Natural killer cell treated with Interleukin-12 subunit alpha and Interleukin-12 subunit beta and Interleukin-15 and Interleukin-18, amount 100 ng/mL, for 72 hours (primary cell): ENCODE results near the gene GSE1. TPM values are rescaled to one million over a fixed set of nuclear protein-coding genes. Genes with fewer than 3 reads are reported as not detected.

Experiments used
- ATAC-seq, 2 donors: fragments of 150-1000 bp; cut with Tn5 transposase in 1 of 2; sonication (Bioruptor Pico), chemical (Tn5 transposase) in 1 of 2; 2 replicates each; pipeline ENCODE4 v1.10.0; 2021
- DNase-seq: peaks from one replicate; pipeline ENCODE4 v3.0.0; 2022; ENCODE audit warnings: low spot score
- H3K27ac Mint-ChIP-seq, 2 donors: 1 replicate in 1 of 2; 2 replicates in 1 of 2; pipeline ENCODE4 v1.8.0; 2022; ENCODE audit warnings: mixed read lengths in 2 of 2, mild to moderate bottlenecking in 1 of 2, moderate library complexity in 1 of 2
- H3K27me3 Mint-ChIP-seq, 2 donors: 1 replicate in 1 of 2; 2 replicates in 1 of 2; pipeline ENCODE4 v1.8.0; 2022; ENCODE audit warnings: mixed read lengths in 2 of 2
- H3K36me3 Mint-ChIP-seq: one replicate; pipeline ENCODE4 v1.8.0; 2022; ENCODE audit warnings: mixed read lengths
- H3K4me1 Mint-ChIP-seq, 2 donors: 1 replicate in 1 of 2; 2 replicates in 1 of 2; pipeline ENCODE4 v1.8.0; 2022; ENCODE audit warnings: low read depth in 2 of 2, mixed read lengths in 2 of 2, mild to moderate bottlenecking in 1 of 2
- H3K4me3 Mint-ChIP-seq: one replicate; pipeline ENCODE4 v1.8.0; 2022; ENCODE audit warnings: mixed read lengths
- H3K9me3 Mint-ChIP-seq: 2 replicates; pipeline ENCODE4 v1.8.0; 2022; ENCODE audit warnings: mixed read lengths
- total RNA-seq, 2 donors: library from RNA; stranded (reverse); gene quantifications; one replicate each; pipeline ENCODE4 v1.2.3, GENCODE V29; 2022

The GSE1 gene
- total RNA-seq, 2 donors from 2014 or later: 84.9 to 146 TPM

DNA sequence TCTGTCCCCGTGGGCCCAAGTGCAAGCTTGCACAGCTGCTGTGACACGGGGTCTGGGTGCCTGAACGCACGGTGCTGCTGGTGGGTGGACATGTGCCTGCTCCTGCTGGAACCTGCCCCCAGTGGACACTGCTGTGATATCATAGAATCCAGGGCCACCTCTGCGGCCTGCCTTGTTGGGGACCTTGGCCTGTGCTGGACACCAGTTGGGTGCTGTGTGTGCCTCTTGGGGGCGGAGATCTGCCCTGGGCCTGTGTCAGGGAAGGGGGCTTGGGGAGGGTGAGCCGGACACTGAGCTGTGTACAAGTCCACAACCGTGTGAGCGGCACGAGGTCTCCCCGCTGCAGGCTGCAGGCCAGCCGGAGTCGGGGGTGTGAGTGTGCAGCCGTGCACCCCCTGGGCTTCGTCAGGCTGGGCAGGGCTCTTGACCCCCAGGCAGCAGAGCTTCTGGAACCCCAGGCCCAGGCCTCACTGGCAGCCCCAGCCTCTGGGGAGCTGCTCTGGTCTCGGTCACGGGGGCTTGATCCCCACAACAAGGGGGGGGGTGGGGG, 33.3 kb downstream of the GSE1 start:
- ATAC-seq (no peak), DNase-seq (no peak)
- Mint-ChIP-seq H3K36me3 (no peaks in the 10 kb centered on the region), H3K4me3 (no peak overlapping the region), H3K27me3 (no peaks in the 10 kb centered on the region), H3K4me1 (peaks cover 13 to 26% of the 10 kb centered on the region in 2 donors), H3K9me3 (no peaks in the 10 kb centered on the region), H3K27ac (no peak overlapping the region)

- peaks cover 13 to 28% of the 10 kb centered on the region in 2 donors for H3K4me1 Mint-ChIP-seq
- DNase-seq (no peak), ATAC-seq (no peak)
- no peak overlapping the region for H3K27ac Mint-ChIP-seq
- no peak overlapping the region for H3K4me3 Mint-ChIP-seq
- no peaks in the 10 kb centered on the region for H3K36me3 Mint-ChIP-seq
- H3K9me3 Mint-ChIP-seq: no peaks in the 10 kb centered on the region
- H3K27me3 Mint-ChIP-seq: no peaks in the 10 kb centered on the region
These were observed 33.9 kb downstream of the GSE1 start for GRCh38 chr16:85646976-85647375.

- H3K27ac Mint-ChIP-seq: no peak overlapping the region
- no peaks in the 10 kb centered on the region for H3K9me3 Mint-ChIP-seq
- H3K27me3 Mint-ChIP-seq: no peaks in the 10 kb centered on the region
- H3K4me3 Mint-ChIP-seq: no peak overlapping the region
- H3K36me3 Mint-ChIP-seq: no peaks in the 10 kb centered on the region
- H3K4me1 Mint-ChIP-seq: peaks cover 13 to 28% of the 10 kb centered on the region in 2 donors
- no peak for DNase-seq
- ATAC-seq: no peak
These were observed 35.1 kb downstream of the GSE1 start for GRCh38 chr16:85648070-85648714.

- DNase-seq: no peak
- Mint-ChIP-seq H3K4me3 (no peak overlapping the region), H3K27ac (no peak overlapping the region), H3K9me3 (no peaks in the 10 kb centered on the region), H3K4me1 (peaks cover 13 to 28% of the 10 kb centered on the region in 2 donors), H3K27me3 (no peaks in the 10 kb centered on the region), H3K36me3 (no peaks in the 10 kb centered on the region)
- ATAC-seq: no peak
These were observed 35.7 kb downstream of the GSE1 start for GRCh38 chr16:85648805-85649204.

DNA sequence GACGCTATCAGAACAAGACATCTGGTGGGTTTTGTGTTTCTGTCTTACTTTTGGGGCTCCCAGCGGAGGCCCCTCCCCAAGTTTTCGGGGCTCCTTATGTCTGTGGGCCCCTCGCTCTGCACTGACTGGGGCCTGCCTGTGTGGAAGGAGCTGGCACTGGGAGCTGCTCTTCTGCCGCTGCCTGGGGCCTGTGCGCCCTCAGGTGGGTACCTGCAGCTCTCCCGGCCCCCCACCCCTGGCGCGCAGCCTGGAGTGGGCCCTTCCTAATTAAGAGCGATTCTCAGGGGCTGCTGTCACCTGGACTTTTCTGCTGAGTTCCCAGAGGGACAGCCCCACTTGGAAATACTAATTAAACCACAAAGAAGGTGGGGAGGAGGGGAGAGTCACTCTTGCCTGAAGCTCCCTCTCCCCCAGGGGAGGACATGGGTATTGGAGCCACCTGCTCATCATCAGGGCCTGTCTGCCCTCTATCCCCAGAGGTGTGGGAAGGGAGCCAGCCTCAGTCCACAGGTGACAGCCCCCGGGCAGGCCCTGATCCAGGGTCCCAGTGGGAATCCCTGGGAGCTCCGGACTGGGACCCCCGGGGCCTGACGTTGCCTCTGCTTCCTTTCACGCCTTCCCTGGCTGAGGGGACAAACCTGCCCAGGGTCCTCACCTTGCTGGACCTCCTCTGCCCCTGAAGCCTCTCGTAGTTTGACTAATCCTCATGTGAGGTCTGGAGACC, 36.5 kb downstream of the GSE1 start:
- H3K9me3 Mint-ChIP-seq: no peaks in the 10 kb centered on the region
- ATAC-seq (no peak), DNase-seq (no peak)
- H3K4me3 Mint-ChIP-seq: no peak overlapping the region
- H3K4me1 Mint-ChIP-seq: peaks cover 9 to 24% of the 10 kb centered on the region in 2 donors
- H3K36me3 Mint-ChIP-seq: no peaks in the 10 kb centered on the region
- H3K27ac Mint-ChIP-seq: no peak overlapping the region
- no peaks in the 10 kb centered on the region for H3K27me3 Mint-ChIP-seq

DNA sequence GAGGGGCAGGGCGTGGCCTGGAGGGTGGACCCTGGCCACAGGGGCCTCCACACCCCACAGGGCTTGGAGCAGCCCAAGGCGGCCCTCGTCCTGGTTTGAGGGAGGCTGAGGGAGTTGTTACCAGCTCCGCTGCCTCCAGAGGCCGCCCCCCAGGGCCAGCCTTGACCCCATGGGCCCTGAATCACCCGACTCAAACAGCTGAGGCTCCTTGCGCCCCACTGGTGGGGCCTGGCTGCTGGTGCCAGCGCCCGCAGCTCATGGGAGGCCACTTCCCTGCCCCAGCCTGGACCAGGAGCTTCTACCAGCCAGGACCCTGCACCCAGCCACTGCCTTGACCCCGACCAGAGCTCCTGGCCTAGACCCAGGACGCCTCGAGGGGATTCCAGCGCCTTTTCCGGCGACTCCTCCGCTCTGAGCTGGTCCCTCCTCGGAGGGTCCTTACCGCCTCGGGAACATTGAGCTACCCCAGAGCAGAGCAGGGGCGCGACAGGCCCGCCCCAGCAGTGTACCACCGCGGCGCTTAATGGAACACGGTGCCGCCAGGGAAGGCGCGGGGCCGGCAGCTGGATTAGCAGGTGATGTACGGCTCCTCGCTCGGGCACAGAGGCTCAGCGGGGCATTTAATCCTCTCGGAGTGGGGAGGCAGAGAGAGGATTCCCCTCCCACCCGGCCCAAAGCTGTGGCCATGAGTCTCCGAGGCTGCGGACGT, 37.2 kb downstream of the GSE1 start:
- Mint-ChIP-seq H3K4me1 (peaks cover 7 to 20% of the 10 kb centered on the region in 2 donors), H3K27me3 (no peaks in the 10 kb centered on the region), H3K36me3 (no peaks in the 10 kb centered on the region), H3K4me3 (no peak overlapping the region), H3K9me3 (no peaks in the 10 kb centered on the region), H3K27ac (no peak overlapping the region)
- ATAC-seq (no peak), DNase-seq (no peak)

GRCh38 chr16:85650844-85651628, 37.9 kb downstream of the GSE1 start:
- Mint-ChIP-seq H3K9me3 (no peaks in the 10 kb centered on the region), H3K36me3 (no peaks in the 10 kb centered on the region), H3K27ac (no peak overlapping the region), H3K27me3 (no peaks in the 10 kb centered on the region), H3K4me3 (no peak overlapping the region), H3K4me1 (peaks cover 3 to 16% of the 10 kb centered on the region in 2 donors)
- ATAC-seq (no peak), DNase-seq (no peak)

GRCh38 chr16:85651629-85652430, 38.7 kb downstream of the GSE1 start:
- DNase-seq (no peak), ATAC-seq (peak in 1 of 2 donors; percentile 10)
- Mint-ChIP-seq H3K27me3 (no peaks in the 10 kb centered on the region), H3K4me1 (peaks cover 0 to 13% of the 10 kb centered on the region in 2 donors), H3K4me3 (no peak overlapping the region), H3K36me3 (no peaks in the 10 kb centered on the region), H3K9me3 (no peaks in the 10 kb centered on the region), H3K27ac (no peak overlapping the region)

- no peak for DNase-seq
- no peaks in the 10 kb centered on the region for H3K27me3 Mint-ChIP-seq
- no peak overlapping the region for H3K27ac Mint-ChIP-seq
- H3K4me3 Mint-ChIP-seq: no peak overlapping the region
- H3K9me3 Mint-ChIP-seq: no peaks in the 10 kb centered on the region
- H3K4me1 Mint-ChIP-seq: peaks cover 0 to 15% of the 10 kb centered on the region in 2 donors
- ATAC-seq: peak in 1 of 2 donors; percentile 64
- H3K36me3 Mint-ChIP-seq: no peaks in the 10 kb centered on the region
These were observed 39.5 kb downstream of the GSE1 start for GRCh38 chr16:85652431-85653221.

GRCh38 chr16:85653290-85653891, 40.3 kb downstream of the GSE1 start:
- Mint-ChIP-seq H3K4me1 (peaks cover 0 to 16% of the 10 kb centered on the region in 2 donors), H3K27me3 (no peaks in the 10 kb centered on the region), H3K36me3 (no peaks in the 10 kb centered on the region), H3K4me3 (no peak overlapping the region), H3K27ac (no peak overlapping the region), H3K9me3 (no peaks in the 10 kb centered on the region)
- no peak for DNase-seq
- ATAC-seq: no peak

DNA sequence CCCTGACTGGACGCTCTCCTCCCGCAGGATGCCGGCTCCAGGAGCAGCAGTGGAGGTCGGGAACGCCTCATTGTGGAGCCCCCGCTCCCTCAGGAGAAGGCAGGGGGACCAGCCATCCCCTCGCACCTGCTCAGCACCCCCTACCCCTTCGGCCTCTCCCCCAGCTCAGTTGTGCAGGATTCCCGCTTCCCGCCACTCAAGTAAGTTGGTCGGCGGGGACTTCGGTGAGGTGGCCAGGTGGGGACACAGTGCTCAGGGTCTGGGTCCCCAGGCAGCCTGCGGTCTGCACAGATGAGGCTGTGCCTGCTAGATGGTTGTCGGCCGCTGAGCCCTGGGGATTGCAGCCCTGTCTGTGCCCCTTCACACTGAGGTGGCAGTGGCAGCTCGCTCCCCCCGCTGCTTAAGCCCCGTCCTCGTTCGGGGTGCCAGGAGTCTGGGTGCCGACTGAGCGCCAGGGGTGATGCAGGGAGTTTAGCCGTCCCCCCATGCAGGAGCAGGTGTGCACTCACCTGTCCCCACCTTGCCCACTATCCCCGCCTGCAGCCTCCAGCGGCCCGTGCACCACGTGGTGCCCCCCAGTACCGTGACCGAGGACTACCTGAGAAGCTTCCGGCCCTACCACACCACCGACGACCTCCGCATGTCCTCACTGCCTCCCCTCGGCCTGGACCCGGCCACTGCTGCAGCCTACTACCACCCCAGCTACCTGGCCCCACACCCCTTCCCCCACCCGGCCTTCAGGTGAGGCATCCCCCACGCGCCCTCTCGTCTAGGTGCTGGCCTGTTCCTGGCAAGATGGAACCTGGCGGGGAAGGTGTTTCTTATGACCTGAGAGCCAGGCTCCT, 41.4 kb downstream of the GSE1 start:
- Mint-ChIP-seq H3K4me3 (no peak overlapping the region), H3K27me3 (no peaks in the 10 kb centered on the region), H3K27ac (no peak overlapping the region), H3K4me1 (peaks cover 0 to 12% of the 10 kb centered on the region in 2 donors), H3K36me3 (no peaks in the 10 kb centered on the region), H3K9me3 (no peaks in the 10 kb centered on the region)
- ATAC-seq (no peak), DNase-seq (no peak)
